ENCODE results near the gene PDCL2.

DNA sequence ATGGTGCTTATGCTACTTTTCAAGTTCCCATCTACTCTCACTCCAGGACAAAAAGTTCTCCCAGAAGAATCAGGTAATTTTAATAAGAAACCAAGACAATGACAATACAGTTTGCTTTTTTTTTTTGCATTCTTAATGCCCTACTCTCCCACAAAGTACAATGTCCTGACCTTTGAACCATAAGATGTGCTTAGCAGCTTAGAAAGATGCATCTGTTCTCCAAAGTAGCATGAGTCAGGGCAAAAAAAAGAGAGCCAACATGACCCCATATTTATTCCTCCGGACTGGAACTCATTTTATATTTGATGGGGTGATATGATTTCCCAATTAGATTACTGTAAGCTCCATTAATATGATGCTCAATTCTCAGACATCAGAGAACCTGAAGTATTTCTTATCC is 16.5 kb upstream of the PDCL2 start:
- TF ChIP-seq, protein P1, sequence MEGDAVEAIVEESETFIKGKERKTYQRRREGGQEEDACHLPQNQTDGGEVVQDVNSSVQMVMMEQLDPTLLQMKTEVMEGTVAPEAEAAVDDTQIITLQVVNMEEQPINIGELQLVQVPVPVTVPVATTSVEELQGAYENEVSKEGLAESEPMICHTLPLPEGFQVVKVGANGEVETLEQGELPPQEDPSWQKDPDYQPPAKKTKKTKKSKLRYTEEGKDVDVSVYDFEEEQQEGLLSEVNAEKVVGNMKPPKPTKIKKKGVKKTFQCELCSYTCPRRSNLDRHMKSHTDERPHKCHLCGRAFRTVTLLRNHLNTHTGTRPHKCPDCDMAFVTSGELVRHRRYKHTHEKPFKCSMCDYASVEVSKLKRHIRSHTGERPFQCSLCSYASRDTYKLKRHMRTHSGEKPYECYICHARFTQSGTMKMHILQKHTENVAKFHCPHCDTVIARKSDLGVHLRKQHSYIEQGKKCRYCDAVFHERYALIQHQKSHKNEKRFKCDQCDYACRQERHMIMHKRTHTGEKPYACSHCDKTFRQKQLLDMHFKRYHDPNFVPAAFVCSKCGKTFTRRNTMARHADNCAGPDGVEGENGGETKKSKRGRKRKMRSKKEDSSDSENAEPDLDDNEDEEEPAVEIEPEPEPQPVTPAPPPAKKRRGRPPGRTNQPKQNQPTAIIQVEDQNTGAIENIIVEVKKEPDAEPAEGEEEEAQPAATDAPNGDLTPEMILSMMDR (IDR thresholded peaks at IDR 0.05): no peak
- no peak for TF ChIP-seq POLR2A (IDR thresholded peaks at IDR 0.05)
- TF ChIP-seq POLR2AphosphoS5 (IDR thresholded peaks at IDR 0.05): no peak

Measured in prostate gland (tissue), 2 donors.